GM12878 (cell line): Measurements from ENCODE around the gene SLC6A16. TPM values are rescaled to one million over a fixed set of nuclear protein-coding genes. Genes with fewer than 3 reads are reported as not detected.

ENCODE experiments used
- ATAC-seq: fragments of 200-7000 bp; cut with Tn5 transposase; 3 replicates; pipeline ENCODE4 v1.9.1; 2020; ENCODE audit warnings: mild to moderate bottlenecking, moderate library complexity
- BruUV-seq: library from RNA; stranded (reverse); fragments of 400-500 nt; replicated peaks from 2 replicates; lab custom pipeline; 2021; lab: Mats Ljungman, UMichigan
- CTCF ChIA-PET: fragments of 300-600 bp; sonication (Branson Sonifier 250); formaldehyde crosslinking; extraction: SDS; loops from one replicate; lab custom pipeline; 2021; ENCODE audit warnings: inconsistent platforms; lab: Yijun Ruan, JAX
- POLR2A ChIA-PET: fragments of 350-600 bp; formaldehyde crosslinking; extraction: SDS; loops from one replicate; lab custom pipeline; 2021; ENCODE audit warnings: inconsistent platforms; lab: Charles Lee
- RAD21 ChIA-PET: fragments of 300-600 bp; sonication (Branson Sonifier 250); formaldehyde crosslinking; loops from one replicate; lab custom pipeline; 2023; ENCODE audit warnings: antibody characterized with exemption; ENCODE audit not compliant: unreplicated experiment; lab: Charles Lee
- SMC1A ChIA-PET: fragments of 300-600 bp; sonication (Branson Sonifier 250); formaldehyde crosslinking; loops from one replicate; lab custom pipeline; 2023; ENCODE audit not compliant: unreplicated experiment, uncharacterized antibody; lab: Charles Lee
- DNase-seq: peaks from one replicate; pipeline ENCODE4 v3.0.0-alpha.2; 2011; ENCODE audit warnings: low read depth, low spot score
- FAIRE-seq: peaks from 3 replicates; lab custom pipeline; 2011; peaks lifted over from hg19 to GRCh38; lab: Jason Lieb, UNC
- H2AFZ ChIP-seq: 2 replicates; pipeline ENCODE4 v1.6.0; 2011; ENCODE audit warnings: low read depth, low read length, control low read depth; ENCODE audit not compliant: control insufficient read depth
- H3K27ac ChIP-seq: 2 replicates; pipeline ENCODE4 v1.5.1; 2011; ENCODE audit warnings: control low read depth; ENCODE audit not compliant: control insufficient read depth, insufficient read depth
- H3K27me3 ChIP-seq, 2 experiments: replicated peaks in 1 of 2; 2 replicates each; pipeline versions ENCODE4 v1.6.0 to v1.6.1; 2011; ENCODE audit warnings: low read length in 1 of 2; ENCODE audit not compliant: control insufficient read depth in 2 of 2, insufficient read depth in 2 of 2
- H3K36me3 ChIP-seq, 2 experiments: 2 replicates each; pipeline ENCODE4 v1.5.1; 2011; ENCODE audit warnings: low read length in 1 of 2; ENCODE audit not compliant: control insufficient read depth in 2 of 2, insufficient read depth in 2 of 2
- H3K4me1 ChIP-seq: 2 replicates; pipeline ENCODE4 v1.6.1; 2011; ENCODE audit warnings: mild to moderate bottlenecking, low read length, moderate library complexity, mixed read lengths; ENCODE audit not compliant: control insufficient read depth, insufficient read depth
- H3K4me2 ChIP-seq: 2 replicates; pipeline ENCODE4 v1.6.0; 2011; ENCODE audit warnings: control low read depth; ENCODE audit not compliant: control insufficient read depth, insufficient read depth
- H3K4me3 ChIP-seq: fragments of 200-600 bp; sonication (generic); 2 replicates; pipeline ENCODE4 v1.5.1; 2016
- H3K79me2 ChIP-seq: 2 replicates; pipeline ENCODE4 v1.6.0; 2011; ENCODE audit warnings: low read length; ENCODE audit not compliant: control insufficient read depth, insufficient read depth
- H3K9ac ChIP-seq: 2 replicates; pipeline ENCODE4 v1.8.0; 2011; ENCODE audit warnings: low read length, control low read depth, mixed read lengths; ENCODE audit not compliant: control insufficient read depth, insufficient read depth
- H3K9me3 ChIP-seq: replicated peaks from 3 replicates; pipeline ENCODE4 v1.5.1; 2011; ENCODE audit warnings: mild to moderate bottlenecking, low read length; ENCODE audit not compliant: control insufficient read depth, insufficient read depth
- H4K20me1 ChIP-seq: 2 replicates; pipeline ENCODE4 v1.6.0; 2011; ENCODE audit not compliant: control insufficient read depth, insufficient read depth
- CBX5 ChIP-seq: sonication (generic); IDR thresholded peaks from 2 replicates; pipeline ENCODE4 v1.6.1; 2016; ENCODE audit warnings: low read depth, moderate library complexity, mild to moderate bottlenecking, inconsistent platforms
- CHD4 ChIP-seq: fragments of 200-600 bp; sonication (generic); IDR thresholded peaks from 2 replicates; pipeline ENCODE4 v1.6.1; 2016; ENCODE audit warnings: mild to moderate bottlenecking
- CREB1 ChIP-seq: IDR thresholded peaks from 2 replicates; pipeline ENCODE4 v1.6.1; 2012; ENCODE audit warnings: low read depth, mild to moderate bottlenecking, inconsistent platforms
- FOXM1 ChIP-seq: IDR thresholded peaks from 2 replicates; pipeline ENCODE4 v1.6.1; 2012; ENCODE audit warnings: low read depth, mild to moderate bottlenecking, inconsistent platforms, low read length, moderate library complexity
- GABPA ChIP-seq: IDR thresholded peaks from 2 replicates; pipeline ENCODE4 v1.6.1; 2014; ENCODE audit warnings: antibody characterized with exemption, low read depth, mild to moderate bottlenecking, inconsistent platforms
- SREBF1 ChIP-seq: IDR thresholded peaks from 2 replicates; pipeline ENCODE4 v1.6.1; 2012; ENCODE audit warnings: mild to moderate bottlenecking, low read length
- WGBS: methylation state at CpG from one replicate; pipeline ENCODE4 v1.1.6; 2016; ENCODE audit warnings: low lambda C conversion rate; ENCODE audit not compliant: insufficient replicate concordance, insufficient coverage; ENCODE audit errors: missing lambda C conversion rate; 5-methylcytosine and 5-hydroxymethylcytosine counted together
- in situ Hi-C: fragments of 300-500 bp; cut with MboI; formaldehyde crosslinking; loops from 9 replicates; pipeline ENCODE4 v1.14.3; 2018; ENCODE audit warnings: mixed read lengths
- intact Hi-C: fragments of 100-400 bp; cut with micrococcal nuclease; formaldehyde crosslinking; loops from one replicate; pipeline ENCODE4 v1.14.2; 2022; ENCODE audit not compliant: unreplicated experiment
- polyA plus RNA-seq, 11 experiments: library from polyadenylated mRNA; depleted of rRNA in 4 of 11; unstranded in 6 of 11; stranded (reverse) in 5 of 11; fragments of >200 nt; fragmentation: Nextera tagmentation in 4 of 11; fragmentation: Illumina TruSeq in 1 of 11; extraction: Ambion mirVana in 4 of 11; extraction: Trizol in 1 of 11; gene quantifications; 1 replicate in 1 of 11; 2 replicates in 10 of 11; pipeline versions ENCODE4 v1.2.1 to v1.2.3, GENCODE V29; 2011 to 2016; ENCODE audit warnings: inconsistent platforms in 2 of 11, missing spikeins in 2 of 11, low read depth in 1 of 11
- total RNA-seq, 4 experiments: library from RNA; depleted of rRNA in 3 of 4; stranded (reverse); fragments of >200 nt in 3 of 4; fragmentation: Illumina TruSeq in 1 of 4; extraction: Trizol in 1 of 4; gene quantifications; 2 replicates each; pipeline versions ENCODE4 v1.2.1 to v1.2.3, GENCODE V29; 2013 to 2021

The SLC6A16 gene
- total and polyA plus RNA-seq, 10 of the 15 experiments (the other 5 are each of a cell fraction or from before 2014, with no cell fraction given) = 0.23 to 3.2 (median 0.54) TPM

DNA sequence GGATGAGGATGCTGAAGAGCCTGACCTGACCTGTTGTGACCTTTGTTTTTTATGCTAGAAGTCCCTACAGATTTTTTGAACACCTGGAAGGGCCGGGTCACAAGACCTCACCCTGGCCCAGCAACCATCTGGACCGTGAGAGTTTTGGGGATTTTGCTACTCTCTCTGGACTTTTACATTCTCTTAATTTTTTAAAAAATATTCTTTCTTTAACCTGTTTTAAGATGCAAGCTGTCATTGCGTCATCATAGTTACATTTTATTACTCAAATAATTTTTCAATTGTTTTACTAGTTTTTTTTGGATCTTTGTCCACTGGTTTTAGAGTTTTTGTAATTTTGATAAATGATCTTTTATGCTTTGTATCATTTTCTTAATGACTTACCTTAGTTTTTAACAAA lies 46.2 kb upstream of the SLC6A16 start (continued):
- TF ChIP-seq GABPA (no peak), CHD4 (no peak), FOXM1 (no peak), SREBF1 (no peak)

- POLR2A ChIA-PET = no interaction called here
- H3K4me1 ChIP-seq = peaks cover under 1% of the 10 kb centered on the region; the same call in 1 of the 2 replicates
- intact Hi-C loops = no loop called here
- no peak overlapping the region for H3K4me3 ChIP-seq
- H3K27ac ChIP-seq = no peak overlapping the region
- H2AFZ ChIP-seq = no peak overlapping the region
- H3K9me3 ChIP-seq = peaks cover 10% of the 10 kb centered on the region; the same call in 2 of the 3 replicates
- BruUV-seq = no TSS peak
- SMC1A ChIA-PET = interaction anchor here (0.9 to 1.3 kb wide), 4 partner anchors 8 to 66 kb away, joined by 3 to 4 read pairs (median 3); no protein-coding TSS in a partner anchor
- no peak overlapping the region for H3K9ac ChIP-seq
- H3K27me3 ChIP-seq = no peaks in the 10 kb centered on the region
- no peak for DNase-seq
- CTCF ChIA-PET = interaction anchor here (2.0 kb wide), 1 partner anchor 23 kb away, joined by 8 read pairs; no protein-coding TSS in a partner anchor
- no peak overlapping the region for H3K4me2 ChIP-seq
- no peaks in the 10 kb centered on the region for H4K20me1 ChIP-seq
- in situ Hi-C loops = no loop called here
- RAD21 ChIA-PET = no interaction called here
- TF ChIP-seq CBX5 = peak; percentile 58; the same call in 1 of the 2 replicates
- TF ChIP-seq CREB1 = no peak
- TF ChIP-seq, all 136 proteins: peak for 1
- no peaks in the 10 kb centered on the region for H3K79me2 ChIP-seq
- WGBS = 76% methylated on average over 5 of the region's 5 CpGs
- no peak for ATAC-seq
- no peak for FAIRE-seq
- no peaks in the 10 kb centered on the region for H3K36me3 ChIP-seq
Observed at GRCh38 chr19:49368711-49369358, 43.8 kb upstream of the SLC6A16 start.
